Measurements from ENCODE around the gene TOM1L2.

Gene TOM1L2

GRCh38 chr17:17807440-17807839 lies 164.8 kb downstream of the TOM1L2 start:
- no peak for DNase-seq (ENCODE audit: low read depth in 2 of 2)

- DNase-seq (ENCODE audit: low read depth in 2 of 2), result no peak
Observed at GRCh38 chr17:17806611-17807274, 165.5 kb downstream of the TOM1L2 start.

- DNase-seq (ENCODE audit: low read depth in 2 of 2), result no peak
Observed at GRCh38 chr17:17806035-17806434, 166.2 kb downstream of the TOM1L2 start.

GRCh38 chr17:17805575-17805974 lies 166.6 kb downstream of the TOM1L2 start:
- no peak for DNase-seq (ENCODE audit: low read depth in 2 of 2)

- DNase-seq (ENCODE audit: low read depth in 2 of 2), result no peak
Observed at GRCh38 chr17:17804007-17804406, 168.2 kb downstream of the TOM1L2 start.

- DNase-seq (ENCODE audit: low read depth in 2 of 2), result no peak
Observed at GRCh38 chr17:17801800-17802481, 170.3 kb downstream of the TOM1L2 start.

- no peak for DNase-seq (ENCODE audit: low read depth in 2 of 2)
Observed at GRCh38 chr17:17800504-17801021, 171.6 kb downstream of the TOM1L2 start.

GRCh38 chr17:17798573-17799255 lies 173.5 kb downstream of the TOM1L2 start:
- DNase-seq (ENCODE audit: low read depth in 2 of 2), result no peak

- no peak for DNase-seq (ENCODE audit: low read depth in 2 of 2)
Observed at GRCh38 chr17:17798010-17798556, 174.1 kb downstream of the TOM1L2 start.

- no peak for DNase-seq (ENCODE audit: low read depth in 2 of 2)
Observed at GRCh38 chr17:17797119-17797809, 174.9 kb downstream of the TOM1L2 start.

- DNase-seq (ENCODE audit: low read depth in 2 of 2), result no peak
Observed at GRCh38 chr17:17796787-17797061, 175.5 kb downstream of the TOM1L2 start.

GRCh38 chr17:17795946-17796786 lies 176.0 kb downstream of the TOM1L2 start:
- no peak for DNase-seq (ENCODE audit: low read depth in 2 of 2)

- no peak for DNase-seq (ENCODE audit: low read depth in 2 of 2)
Observed at GRCh38 chr17:17795296-17795695, 176.9 kb downstream of the TOM1L2 start.

GRCh38 chr17:17794382-17794781 lies 177.8 kb downstream of the TOM1L2 start:
- no peak for DNase-seq (ENCODE audit: low read depth in 2 of 2)

All from stimulated activated CD4-positive, alpha-beta T cell treated with anti-CD3 and anti-CD28 coated beads, Interleukin-12 subunit alpha, Interleukin-12 subunit beta, amount 100 ng/mL, for 24 hours (primary cell).